A549 (cell line): ENCODE results near the gene GRM4. TPM values are rescaled to one million over a fixed set of nuclear protein-coding genes. Genes with fewer than 3 reads are reported as not detected.

ENCODE experiments used
- ATAC-seq, 2 experiments: fragments of 200-7000 bp in 1 of 2; fragments of >200 bp in 1 of 2; cut with Nextera tagmentation in 1 of 2; cut with Tn5 transposase in 1 of 2; 3 replicates each; pipeline versions ENCODE4 v1.8.0 to v1.9.1; 2018 to 2020; ENCODE audit warnings: mild to moderate bottlenecking in 1 of 2, moderate library complexity in 1 of 2
- CTCF ChIA-PET: fragments of 300-600 bp; sonication (Branson Sonifier 250); formaldehyde crosslinking; extraction: SDS; loops from one replicate; lab custom pipeline; 2021; ENCODE audit warnings: antibody characterized with exemption, inconsistent platforms; lab: Yijun Ruan, JAX
- POLR2A ChIA-PET: fragments of 350-600 bp; formaldehyde crosslinking; extraction: SDS; loops from one replicate; lab custom pipeline; 2021; ENCODE audit warnings: antibody characterized with exemption, inconsistent platforms; lab: Yijun Ruan, JAX
- DNase-seq, 2 experiments: peaks; one replicate each; pipeline versions ENCODE4 v3.0.0 to v3.0.0-alpha.2; 2011 to 2016; ENCODE audit warnings: low read depth in 1 of 2, low spot score in 1 of 2
- FAIRE-seq: peaks from 2 replicates; lab custom pipeline; 2011; peaks lifted over from hg19 to GRCh38; lab: Jason Lieb, UNC
- H3K27ac ChIP-seq, 2 experiments: fragments of >200 bp; sonication (Bioruptor Twin); formaldehyde crosslinking; 3 replicates each; pipeline ENCODE4 v1.5.1; 2016 to 2017
- H3K4me1 ChIP-seq: fragments of >200 bp; sonication (Bioruptor Twin); formaldehyde crosslinking; 3 replicates; pipeline ENCODE4 v1.6.1; 2016
- H3K4me2 ChIP-seq: fragments of >200 bp; sonication (Bioruptor Twin); formaldehyde crosslinking; 3 replicates; pipeline ENCODE4 v1.6.1; 2016
- H3K4me3 ChIP-seq: fragments of >200 bp; sonication (Bioruptor Twin); formaldehyde crosslinking; 3 replicates; pipeline ENCODE4 v1.5.1; 2016
- H3K9me3 ChIP-seq: fragments of >200 bp; sonication (Bioruptor Twin); formaldehyde crosslinking; 3 replicates; pipeline ENCODE4 v1.6.1; 2016
- CEBPB ChIP-seq, 2 experiments: fragments of >200 bp in 1 of 2; sonication (Bioruptor Twin) in 1 of 2; formaldehyde crosslinking in 1 of 2; IDR thresholded peaks; 2 replicates each; pipeline ENCODE4 v1.6.1; 2012 to 2016
- CTCF ChIP-seq: fragments of >200 bp; sonication (Bioruptor Twin); formaldehyde crosslinking; IDR thresholded peaks from 3 replicates; pipeline ENCODE4 v1.5.1; 2016
- E2F6 ChIP-seq: IDR thresholded peaks from 2 replicates; pipeline ENCODE4 v1.6.1; 2012; ENCODE audit warnings: low read depth, borderline replicate concordance
- EHF ChIP-seq: fragments of 250-450 bp; sonication (Bioruptor Pico); IDR thresholded peaks from 2 replicates; pipeline ENCODE4 v1.5.0; 2020; ENCODE audit warnings: mild to moderate bottlenecking
- EHMT2 ChIP-seq: fragments of 200-600 bp; sonication (generic); IDR thresholded peaks from 2 replicates; pipeline ENCODE4 v1.6.1; 2016; ENCODE audit warnings: antibody characterized with exemption, low read depth, mild to moderate bottlenecking, moderate library complexity
- ELK1 ChIP-seq: fragments of 150-350 bp; IDR thresholded peaks from 2 replicates; pipeline ENCODE4 v1.6.1; 2014; ENCODE audit warnings: low read depth, mild to moderate bottlenecking, low read length
- EP300 ChIP-seq, 2 experiments: fragments of >200 bp; sonication (Bioruptor Twin); formaldehyde crosslinking; IDR thresholded peaks; 2 replicates in 1 of 2; 3 replicates in 1 of 2; pipeline ENCODE4 v1.6.1; 2016 to 2017
- ESRRA ChIP-seq: fragments of 150-350 bp; IDR thresholded peaks from 2 replicates; pipeline ENCODE4 v1.6.1; 2014; ENCODE audit warnings: mild to moderate bottlenecking, low read length, borderline replicate concordance
- FOSB ChIP-seq: fragments of 250-450 bp; sonication (Bioruptor Pico); IDR thresholded peaks from 2 replicates; pipeline ENCODE4 v1.5.0; 2020; ENCODE audit warnings: mild to moderate bottlenecking, moderate library complexity
- HOXA7 ChIP-seq: fragments of 250-450 bp; sonication (Bioruptor Pico); IDR thresholded peaks from 2 replicates; pipeline ENCODE4 v1.5.0; 2020; ENCODE audit warnings: mild to moderate bottlenecking, moderate library complexity
- KDM5A ChIP-seq: fragments of 200-600 bp; sonication (generic); IDR thresholded peaks from 2 replicates; pipeline ENCODE4 v1.6.1; 2016; ENCODE audit warnings: antibody characterized with exemption, mild to moderate bottlenecking
- MAFK ChIP-seq: fragments of 450-650 bp; IDR thresholded peaks from 2 replicates; pipeline ENCODE4 v1.6.1; 2014; ENCODE audit not compliant: partially characterized antibody
- MAZ ChIP-seq: fragments of 150-350 bp; IDR thresholded peaks from 2 replicates; pipeline ENCODE4 v1.6.1; 2014; ENCODE audit warnings: antibody characterized with exemption, low read depth, low read length, borderline replicate concordance
- NR3C1 ChIP-seq: fragments of >200 bp; sonication (Bioruptor Twin); formaldehyde crosslinking; IDR thresholded peaks from 3 replicates; pipeline ENCODE4 v1.6.1; 2017
- PBX3 ChIP-seq: IDR thresholded peaks from 2 replicates; pipeline ENCODE4 v1.6.1; 2012
- POLR2A ChIP-seq: IDR thresholded peaks from 2 replicates; pipeline ENCODE4 v1.6.1; 2012; ENCODE audit warnings: mild to moderate bottlenecking, low read length
- RAD21 ChIP-seq, 2 experiments: fragments of >200 bp in 1 of 2; sonication (Bioruptor Twin) in 1 of 2; formaldehyde crosslinking in 1 of 2; IDR thresholded peaks in 1 of 2; conservative IDR thresholded peaks in 1 of 2; 2 replicates in 1 of 2; 3 replicates in 1 of 2; pipeline ENCODE4 v1.6.1; 2012 to 2018; ENCODE audit warnings: inconsistent platforms in 1 of 2
- RFX5 ChIP-seq: fragments of 450-650 bp; IDR thresholded peaks from 2 replicates; pipeline ENCODE4 v1.7.1; 2014; ENCODE audit warnings: antibody characterized with exemption, mild to moderate bottlenecking, moderate library complexity
- TP53 ChIP-seq: fragments of 250-450 bp; sonication (Bioruptor Pico); IDR thresholded peaks from 2 replicates; pipeline ENCODE4 v1.5.0; 2021; ENCODE audit warnings: mild to moderate bottlenecking, moderate library complexity
- USF2 ChIP-seq: fragments of 450-650 bp; IDR thresholded peaks from 2 replicates; pipeline ENCODE4 v1.6.1; 2014; ENCODE audit warnings: antibody characterized with exemption
- ZC3H11A ChIP-seq: fragments of 450-650 bp; IDR thresholded peaks from 2 replicates; pipeline ENCODE4 v1.6.1; 2014; ENCODE audit warnings: antibody characterized with exemption, mild to moderate bottlenecking
- WGBS: methylation state at CpG from one replicate; pipeline ENCODE4 v1.1.6; 2017; ENCODE audit errors: missing lambda C conversion rate; 5-methylcytosine and 5-hydroxymethylcytosine counted together
- polyA plus RNA-seq, 4 experiments: library from polyadenylated mRNA; depleted of rRNA in 3 of 4; stranded (reverse); fragments of >200 nt; fragmentation: RNase III in 1 of 4; extraction: RNeasy Plus Mini Kit Qiagen cat#74134 plus additional on column Dnase treatment in 1 of 4; gene quantifications; 2 replicates in 3 of 4; 3 replicates in 1 of 4; pipeline ENCODE4 v1.2.3, GENCODE V29; 2011 to 2017

The GRM4 gene
- polyA plus RNA-seq, 2 of the 4 experiments (the other 2 are of a cell fraction) = 0.05 TPM

- FAIRE-seq = no peak
- peak in 1 of 2 experiments; percentile 48; a peak in 3 of 6 replicates for ATAC-seq
- Histone ChIP-seq H3K4me1 (peaks cover 10% of the 10 kb centered on the region; the same call in 1 of the 3 replicates), H3K4me2 (peak overlapping the region; percentile 100), H3K27ac (peak overlapping the region in 1 of 2 experiments; percentile 68; a peak in 3 of 6 replicates), H3K9me3 (no peaks in the 10 kb centered on the region), H3K4me3 (peak overlapping the region; percentile 48)
- POLR2A ChIA-PET = interaction anchor here (1.2 kb wide), 1 partner anchor 8 kb away, joined by 3 read pairs; no protein-coding TSS in a partner anchor
- DNase-seq = no peak
- CTCF ChIA-PET = interaction anchor here (1.1 to 4.0 kb wide), 10 partner anchors 10 to 433 kb away, joined by 3 to 26 read pairs (median 6); partner anchors contain the start of gene UQCC2
- TF ChIP-seq USF2 = no peak
- no peak for TF ChIP-seq E2F6
- TF ChIP-seq FOSB (CRISPR knock-in tag) = no peak
- no peak for TF ChIP-seq MAFK
- no peak for TF ChIP-seq ESRRA
- TF ChIP-seq EHF = no peak
- no peak for TF ChIP-seq CEBPB (IDR thresholded peaks at IDR 0.05)
- no peak for TF ChIP-seq KDM5A
- no peak for TF ChIP-seq RAD21 (conservative IDR thresholded peaks at IDR 0.05 in 1 of 2, IDR thresholded peaks at IDR 0.05 in 1 of 2)
- no peak for TF ChIP-seq NR3C1
- no peak for TF ChIP-seq ZC3H11A
- TF ChIP-seq RFX5 = no peak
- 0% methylated on average over 1 of the region's 58 CpGs for WGBS
These were observed 1.2 kb downstream of the GRM4 start for GRCh38 chr6:34144581-34145160.

- Histone ChIP-seq H3K4me3 (peak overlapping the region; percentile 48), H3K4me2 (peak overlapping the region; percentile 100), H3K4me1 (peaks cover 10% of the 10 kb centered on the region; the same call in 1 of the 3 replicates), H3K27ac (peak overlapping the region in 1 of 2 experiments; percentile 38; a peak in 1 of 6 replicates), H3K9me3 (no peaks in the 10 kb centered on the region)
- FAIRE-seq = no peak
- POLR2A ChIA-PET = no interaction called here
- WGBS = no CpG with 5 or more reads among the region's 63 CpGs
- DNase-seq = peak; percentile 40 to 58
- ATAC-seq = peak; percentile 44 to 80; a peak in 5 of 6 replicates
- TF ChIP-seq CTCF (0 out of 3 replicates have a peak, but pooled peaks have one; percentile 25), MAZ (no peak), E2F6 (peak; percentile 37; the same call in 1 of the 2 replicates)
- CTCF ChIA-PET = interaction anchor here (1.2 to 4.0 kb wide), 9 partner anchors 10 to 433 kb away, joined by 3 to 26 read pairs (median 8); partner anchors contain the start of gene UQCC2
These were observed 1.9 kb downstream of the GRM4 start for GRCh38 chr6:34143884-34144580.

GRCh38 chr6:34143196-34143883 is 2.5 kb downstream of the GRM4 start:
- no peak for ATAC-seq
- Histone ChIP-seq H3K4me3 (peak overlapping the region; percentile 48; the same call in 2 of the 3 replicates), H3K9me3 (no peaks in the 10 kb centered on the region), H3K4me2 (peak overlapping the region; percentile 100), H3K27ac (no peak overlapping the region), H3K4me1 (peaks cover 10% of the 10 kb centered on the region; the same call in 1 of the 3 replicates)
- WGBS = 73% methylated on average over 3 of the region's 23 CpGs
- ChIA-PET POLR2A (no interaction called here), CTCF (interaction anchor here (0.9 to 4.0 kb wide), 5 partner anchors 10 to 372 kb away, joined by 3 to 26 read pairs (median 11); no protein-coding TSS in a partner anchor)
- no peak for DNase-seq
- FAIRE-seq = no peak
- TF ChIP-seq MAFK (no peak), HOXA7 (CRISPR knock-in tag) (no peak), ELK1 (no peak), PBX3 (no peak), EP300 (IDR thresholded peaks at IDR 0.05) (no peak), TP53 (CRISPR knock-in tag) (no peak), EHMT2 (no peak), POLR2A (no peak)
